Esophagus mucosa (tissue), 1 donor: ENCODE measurements around the gene ZFYVE28. TPM values are rescaled to one million over a fixed set of nuclear protein-coding genes. Genes with fewer than 3 reads are reported as not detected.

Source experiments
- ATAC-seq: fragments of 200-7000 bp; cut with Tn5 transposase; one replicate; pipeline ENCODE4 v1.9.1; 2020
- total RNA-seq: library from RNA; stranded (reverse); gene quantifications from one replicate; pipeline ENCODE4 v1.2.4, GENCODE V29; 2023
- donor health status: DM: yes; HTN: yes; CAD: no.

ZFYVE28 gene
- total RNA-seq, 1 donor from 2014 or later = 5.3 TPM

GRCh38 chr4:2270341-2271165 is 147.9 kb downstream of the ZFYVE28 start:
- ATAC-seq = no peak

GRCh38 chr4:2269618-2270163 is 148.8 kb downstream of the ZFYVE28 start:
- ATAC-seq = no peak

- ATAC-seq = no peak
Measured at GRCh38 chr4:2269206-2269531, 149.3 kb downstream of the ZFYVE28 start.

GRCh38 chr4:2268357-2269205 is 149.9 kb downstream of the ZFYVE28 start:
- no peak for ATAC-seq

- ATAC-seq = no peak
Measured at GRCh38 chr4:2267841-2268240, 150.6 kb downstream of the ZFYVE28 start.

- ATAC-seq = no peak
Measured at GRCh38 chr4:2267320-2267811, 151.1 kb downstream of the ZFYVE28 start.

GRCh38 chr4:2266821-2267220 is 151.6 kb downstream of the ZFYVE28 start:
- no peak for ATAC-seq

GRCh38 chr4:2266181-2266580 is 152.3 kb downstream of the ZFYVE28 start:
- no peak for ATAC-seq

- no peak for ATAC-seq
Measured at GRCh38 chr4:2265113-2266110, 153.0 kb downstream of the ZFYVE28 start.

- ATAC-seq = no peak
Measured at GRCh38 chr4:2264481-2265041, 153.9 kb downstream of the ZFYVE28 start.

- ATAC-seq = no peak
Measured at GRCh38 chr4:2263926-2264321, 154.5 kb downstream of the ZFYVE28 start.

GRCh38 chr4:2262944-2263250 is 155.5 kb downstream of the ZFYVE28 start:
- no peak for ATAC-seq

- peak; percentile 97 for ATAC-seq
Measured at GRCh38 chr4:2262145-2262943, 156.1 kb downstream of the ZFYVE28 start.

GRCh38 chr4:2261853-2262144 is 156.6 kb downstream of the ZFYVE28 start, which contains the start of gene MXD4:
Gene MXD4, minus strand, starts transcription at chr4:2262109. Its CDS starts 129 bp downstream, at chr4:2261980.
- ATAC-seq = no peak

GRCh38 chr4:2261110-2261852 is 157.2 kb downstream of the ZFYVE28 start:
- peak; percentile 14 for ATAC-seq

GRCh38 chr4:2260344-2261109 is 157.9 kb downstream of the ZFYVE28 start:
- ATAC-seq = no peak

- no peak for ATAC-seq
Measured at GRCh38 chr4:2259541-2260343, 158.7 kb downstream of the ZFYVE28 start.

- ATAC-seq = no peak
Measured at GRCh38 chr4:2259036-2259540, 159.4 kb downstream of the ZFYVE28 start.
